GM19395 (cell line): ENCODE measurements around the gene CDH23.

Experiments used
- ATAC-seq: cut with Tn5 transposase; IDR thresholded peaks from one replicate; pipeline ENCODE4 v1.9.1; 2021; ENCODE audit warnings: mild to moderate bottlenecking, moderate library complexity; ENCODE audit not compliant: unreplicated experiment

CDH23 gene

DNA sequence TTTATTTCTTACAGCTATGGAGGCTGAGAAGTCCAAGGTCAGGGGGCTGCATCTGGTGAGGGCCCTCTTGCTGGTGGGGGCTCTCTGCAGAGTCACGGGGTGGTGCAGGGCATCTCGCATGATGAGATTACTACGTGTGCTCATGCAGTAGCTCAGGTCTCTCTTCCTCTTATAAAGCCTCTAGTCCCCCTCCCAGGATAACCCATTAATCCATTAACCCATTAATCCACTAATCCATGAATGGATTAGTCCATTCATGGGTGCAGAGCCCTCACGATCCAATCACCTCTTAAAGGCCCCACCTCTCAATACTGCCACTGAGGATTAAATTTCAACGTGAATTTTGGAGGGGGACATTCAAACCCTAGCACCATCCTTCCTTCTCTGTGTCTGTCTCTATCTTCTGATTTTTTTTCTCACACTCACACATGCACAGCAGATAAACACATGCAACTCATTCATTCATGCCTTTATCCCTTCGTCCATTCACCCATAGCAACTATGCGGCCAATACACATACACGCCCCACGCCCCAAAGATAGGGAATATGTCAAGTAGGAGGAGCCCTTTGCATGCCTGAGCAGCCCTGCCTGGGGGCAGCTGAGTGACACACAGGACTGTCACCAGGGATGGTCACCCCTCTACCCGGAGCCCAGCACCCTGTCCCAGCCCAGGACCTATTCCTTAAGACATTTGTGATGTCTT lies 236.3 kb downstream of the CDH23 start:
- no peak for ATAC-seq

DNA sequence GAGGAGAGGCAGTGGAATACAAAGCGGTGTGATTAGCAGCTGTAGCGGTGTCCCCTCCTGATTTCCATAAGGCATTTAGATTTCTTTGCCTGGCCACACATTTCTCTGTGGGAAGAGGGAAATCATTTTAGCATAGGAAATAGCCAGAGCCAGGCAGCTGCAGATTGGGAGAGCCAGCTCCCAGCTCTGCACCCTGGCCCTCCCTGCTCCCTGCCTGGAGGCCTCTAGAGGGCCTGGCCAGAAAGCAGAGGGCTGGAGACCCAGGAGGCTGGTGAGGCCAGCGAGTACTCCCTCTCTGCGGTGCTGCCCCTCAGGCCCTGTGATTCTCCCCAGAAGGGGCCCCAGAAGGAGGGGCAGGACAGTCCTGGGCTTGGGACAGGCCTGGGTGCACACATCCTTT lies 237.2 kb downstream of the CDH23 start:
- no peak for ATAC-seq

DNA sequence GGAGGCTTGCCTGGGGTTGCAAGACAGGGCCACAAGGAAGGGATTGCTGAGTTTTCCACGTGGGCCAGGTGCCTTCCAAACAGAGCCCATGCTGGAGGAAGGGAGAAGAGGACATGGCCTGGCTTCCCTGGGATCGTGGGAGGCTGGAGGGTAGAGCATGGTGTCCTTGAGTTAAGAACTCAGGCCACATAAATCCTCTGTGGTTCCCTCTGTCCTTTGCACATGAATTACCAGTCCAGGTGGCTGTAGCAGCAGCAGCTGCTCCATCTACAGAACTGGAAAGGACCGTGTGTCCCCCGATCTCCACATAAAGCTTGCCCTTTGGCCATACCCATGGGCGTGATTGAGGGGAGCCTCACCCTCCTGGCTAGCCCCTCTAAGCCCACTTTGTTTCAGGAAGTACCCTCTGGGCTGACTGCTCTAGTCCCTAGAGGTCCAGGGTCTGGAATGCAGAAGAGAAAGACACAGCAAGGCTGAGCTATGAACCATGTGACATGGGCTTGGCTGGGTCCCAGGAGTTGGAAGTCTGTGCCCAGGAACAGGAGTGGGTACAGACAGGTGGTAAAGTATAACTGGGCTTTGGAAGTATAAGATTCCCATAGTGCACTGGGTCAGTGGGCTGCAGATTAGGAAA lies 237.9 kb downstream of the CDH23 start:
- ATAC-seq: no peak

DNA sequence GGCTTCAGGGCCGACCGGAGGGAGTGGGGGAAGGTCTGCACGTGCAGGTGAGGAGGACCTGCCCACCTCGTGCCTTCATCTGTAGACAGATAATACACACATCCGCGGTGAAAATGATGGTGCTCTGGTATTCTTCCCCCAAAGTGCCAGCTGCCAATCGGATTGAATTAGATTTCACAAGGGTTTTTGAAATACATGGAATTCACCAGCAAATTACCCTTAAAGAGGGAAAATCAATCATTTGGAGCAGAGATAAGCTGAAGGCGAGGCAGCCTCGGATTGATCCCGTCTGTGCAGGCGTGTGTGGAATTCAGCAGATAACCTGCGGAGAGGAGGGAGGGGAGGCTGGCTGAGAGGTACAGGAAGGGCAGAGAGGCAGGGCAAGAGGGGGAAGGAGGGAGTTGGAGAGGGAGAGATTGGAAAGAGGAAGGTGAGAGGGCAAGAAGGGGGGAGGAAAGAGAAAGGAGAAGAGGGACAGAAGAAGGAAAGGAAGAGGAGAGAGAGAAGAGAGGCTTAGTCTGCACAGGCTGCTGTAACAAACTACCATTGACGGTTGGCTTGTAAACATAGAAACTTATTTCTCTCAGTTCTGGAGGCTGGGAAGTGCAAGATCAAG lies 238.6 kb downstream of the CDH23 start:
- no peak for ATAC-seq

DNA sequence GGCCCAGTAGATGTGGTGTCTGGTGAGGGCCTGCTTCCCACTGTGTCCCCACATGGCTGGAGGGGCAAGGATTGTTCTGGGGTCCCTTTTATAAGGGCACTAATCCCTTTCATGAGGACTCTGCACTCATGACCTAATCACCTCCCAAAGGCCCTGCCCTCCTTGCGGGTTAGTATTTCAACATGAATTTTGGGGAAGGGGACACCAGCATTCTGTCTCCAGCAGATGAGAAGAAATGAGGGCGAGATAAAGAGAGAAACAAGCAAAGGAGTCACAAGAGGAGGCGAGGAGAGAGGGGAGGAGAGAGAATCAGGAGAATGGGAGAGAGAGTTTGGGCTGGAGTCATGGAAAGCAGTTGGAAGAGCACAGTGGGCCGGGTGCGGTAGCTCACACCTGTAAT lies 239.1 kb downstream of the CDH23 start:
- no peak for ATAC-seq

DNA sequence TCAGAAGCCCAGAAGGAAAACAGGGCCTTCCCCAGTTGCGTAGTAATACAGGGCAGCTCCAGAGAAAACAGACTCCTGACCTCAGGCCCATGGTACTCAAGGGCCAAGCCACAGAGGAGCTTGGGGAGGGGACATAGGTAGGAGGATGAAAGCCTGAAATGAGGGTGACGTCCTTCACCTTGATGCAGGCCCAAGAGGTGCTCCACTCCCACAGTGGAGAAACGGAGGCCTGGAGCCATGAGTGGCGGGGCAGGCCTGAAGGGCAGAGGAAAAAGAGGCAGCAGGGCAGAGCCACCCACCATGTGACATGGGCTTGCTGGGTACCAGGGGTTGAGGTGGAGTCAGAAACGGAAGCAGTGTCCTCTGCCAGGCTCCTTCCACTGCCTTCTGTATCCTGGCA lies 239.9 kb downstream of the CDH23 start:
- ATAC-seq: no peak

DNA sequence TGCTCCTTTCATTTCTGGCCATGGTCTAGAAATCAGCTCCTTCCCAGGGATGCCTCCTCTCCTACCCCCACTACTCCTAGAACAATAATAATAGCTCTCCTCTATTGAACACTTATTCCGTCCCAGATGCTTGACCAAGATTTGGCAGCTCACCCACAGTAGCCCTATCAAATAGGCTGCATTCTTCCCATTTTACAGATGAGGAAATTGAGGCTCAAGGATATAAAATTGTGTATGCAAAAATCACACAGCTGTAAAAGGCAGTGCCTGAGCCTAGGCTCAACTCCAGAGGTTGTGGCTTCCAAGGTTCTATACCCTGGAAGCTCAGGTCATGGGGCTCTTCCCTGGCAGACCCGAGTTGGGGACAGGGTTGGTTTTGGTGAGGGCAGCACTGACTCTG lies 240.6 kb downstream of the CDH23 start:
- no peak for ATAC-seq

DNA sequence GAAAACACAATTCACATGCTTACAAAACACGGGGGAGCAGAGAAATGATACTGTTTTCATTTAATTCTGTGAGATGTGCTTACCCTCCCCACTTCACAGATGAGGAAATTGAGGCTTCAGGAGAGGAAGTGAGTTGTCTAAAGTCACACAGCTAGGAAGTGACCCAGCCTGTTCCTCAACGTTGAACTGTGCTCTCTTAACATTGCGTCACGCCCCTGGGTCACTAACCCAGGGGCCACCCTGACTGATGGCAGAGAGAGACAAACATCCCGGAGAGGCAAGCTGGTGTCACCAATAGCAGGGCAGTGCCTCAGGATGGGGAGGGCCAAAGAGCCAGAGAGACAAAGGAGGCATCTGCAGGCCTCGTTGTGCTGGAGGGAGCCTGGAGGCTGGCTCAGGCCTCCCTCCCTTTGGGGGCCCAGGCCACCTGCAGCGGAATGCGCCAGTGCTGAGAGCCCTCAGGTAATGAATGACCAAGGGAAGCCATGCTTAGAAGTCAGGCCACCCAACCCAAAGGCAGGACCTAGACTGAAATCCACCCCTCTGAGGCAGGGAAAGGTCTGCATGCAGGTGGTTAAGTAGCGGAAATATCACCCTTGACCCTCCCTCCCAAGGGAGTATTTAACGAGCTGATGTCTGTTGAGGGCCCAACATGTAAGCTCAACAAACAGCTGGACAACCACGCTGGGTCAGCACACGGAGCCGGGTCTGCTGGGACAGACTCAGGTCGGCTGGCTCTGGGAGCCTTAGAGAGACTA lies 241.5 kb downstream of the CDH23 start:
- ATAC-seq: no peak

DNA sequence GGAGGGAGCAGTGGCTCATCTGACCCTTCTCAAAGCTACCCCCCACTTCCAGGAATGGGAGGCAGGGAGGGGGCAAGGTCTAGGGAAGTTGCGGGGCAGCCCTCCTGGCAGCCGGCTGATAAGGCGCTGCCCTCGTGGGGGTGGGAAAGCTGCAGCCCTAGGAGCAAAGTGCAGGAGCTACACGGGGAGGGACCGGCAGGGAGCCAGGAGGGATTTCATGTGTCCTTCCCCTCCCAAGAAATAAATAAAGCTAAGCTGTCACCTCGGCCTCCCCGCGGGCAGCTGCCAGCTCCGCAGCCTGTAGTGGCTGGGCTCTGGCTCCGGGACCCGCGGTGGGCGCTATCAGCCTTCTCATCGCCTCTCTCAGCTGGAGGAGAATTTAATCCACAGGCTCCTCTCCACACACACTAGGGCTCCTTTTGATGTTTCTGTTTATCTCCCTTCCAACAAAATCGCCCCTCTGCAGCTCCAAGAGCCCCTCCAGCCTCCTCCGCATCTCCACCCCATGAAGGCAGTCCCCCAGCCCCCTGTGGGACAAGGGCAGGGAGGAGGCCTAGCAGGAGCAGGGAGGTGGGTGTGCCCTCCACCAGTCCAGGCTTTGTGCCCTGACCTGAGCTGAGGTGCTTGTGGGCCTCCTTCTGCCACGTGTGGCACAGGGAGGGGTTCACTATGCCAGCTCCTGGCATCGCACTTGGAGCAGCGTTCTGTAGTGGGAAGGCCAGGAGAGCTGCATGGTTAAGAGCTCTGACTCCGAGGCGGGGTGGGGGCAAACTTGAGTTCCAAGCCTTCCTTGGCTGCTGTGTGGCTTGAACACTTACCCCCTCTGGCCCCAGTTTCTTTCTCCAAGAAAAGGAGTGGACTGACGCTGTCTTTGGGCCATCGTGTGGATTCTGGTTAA lies 242.4 kb downstream of the CDH23 start:
- no peak for ATAC-seq

DNA sequence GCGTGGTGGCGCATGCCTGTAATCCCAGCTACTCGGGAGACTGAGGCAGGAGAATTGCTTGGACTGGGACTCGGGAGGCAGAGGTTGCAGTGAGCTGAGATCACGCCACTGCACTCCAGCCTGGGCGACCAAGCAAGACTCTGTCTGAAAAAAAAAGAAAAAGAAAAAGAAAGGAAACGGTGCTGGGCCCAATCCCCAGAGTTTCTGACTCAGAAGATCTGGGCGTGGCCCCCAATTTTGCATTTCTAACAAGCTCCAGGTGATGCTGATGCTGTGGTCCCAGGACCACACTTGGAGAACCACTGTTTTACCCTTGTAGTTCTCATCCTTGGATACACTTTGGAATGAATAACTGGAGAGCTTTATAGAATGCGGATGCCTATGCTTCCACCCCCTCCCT lies 243.9 kb downstream of the CDH23 start:
- no peak for ATAC-seq

DNA sequence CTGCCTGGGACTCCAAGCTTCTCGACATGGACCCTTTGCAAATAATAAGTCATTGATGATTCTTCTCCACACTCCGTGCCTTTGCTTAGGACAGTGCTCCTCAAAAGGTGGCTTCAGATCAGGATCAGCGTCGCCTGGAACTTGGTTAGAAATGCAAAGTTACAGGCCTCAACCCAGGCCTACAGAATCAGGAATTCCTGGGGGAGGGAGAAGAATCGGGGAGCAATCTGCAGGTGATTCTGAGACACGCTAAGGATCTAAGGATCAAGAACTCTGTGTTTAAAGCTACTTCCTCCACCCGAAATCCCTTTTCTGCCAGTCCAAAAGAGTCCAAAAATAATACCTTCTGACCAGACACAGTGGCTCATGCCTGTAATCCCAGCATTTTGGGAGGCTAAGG lies 244.7 kb downstream of the CDH23 start:
- no peak for ATAC-seq

DNA sequence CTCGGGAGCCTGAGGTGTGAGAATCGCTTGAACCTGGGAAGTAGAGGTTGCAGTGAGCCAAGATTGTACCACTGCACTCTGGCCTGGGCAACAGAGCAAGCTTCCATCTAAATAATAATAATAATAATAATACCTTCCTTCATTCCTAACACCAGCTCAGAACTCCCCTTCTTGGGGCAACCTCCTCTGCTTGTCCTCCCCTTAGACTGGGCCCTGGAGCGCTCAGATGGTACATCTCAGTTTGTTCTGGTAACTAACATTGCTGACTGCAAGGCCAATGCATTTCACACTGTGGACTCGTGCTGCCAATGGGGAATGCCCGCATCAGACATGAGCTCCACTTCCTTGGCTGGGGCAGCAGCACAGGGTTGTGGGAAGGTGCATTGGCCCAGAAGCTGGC lies 245.3 kb downstream of the CDH23 start:
- ATAC-seq: no peak

DNA sequence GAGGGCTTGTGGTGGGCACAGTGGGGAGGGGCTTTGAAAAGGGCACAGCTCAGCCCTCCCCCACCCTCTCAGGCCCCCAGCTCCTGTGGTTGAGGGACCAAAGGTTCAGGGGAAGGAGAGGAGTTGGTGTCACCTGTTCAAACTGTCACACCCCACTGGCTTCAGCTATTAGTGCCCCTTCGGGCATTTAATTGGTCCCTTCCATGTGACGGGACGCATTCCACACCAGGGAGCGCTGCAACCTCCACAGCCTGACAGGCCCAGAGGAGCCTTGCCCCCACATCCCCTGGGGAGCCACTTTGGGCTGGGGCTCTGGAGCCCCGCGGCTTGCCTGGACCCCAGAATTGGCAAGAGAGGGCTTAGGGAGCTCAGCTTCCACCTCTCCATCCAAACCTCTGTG lies 247.2 kb downstream of the CDH23 start:
- ATAC-seq: no peak

DNA sequence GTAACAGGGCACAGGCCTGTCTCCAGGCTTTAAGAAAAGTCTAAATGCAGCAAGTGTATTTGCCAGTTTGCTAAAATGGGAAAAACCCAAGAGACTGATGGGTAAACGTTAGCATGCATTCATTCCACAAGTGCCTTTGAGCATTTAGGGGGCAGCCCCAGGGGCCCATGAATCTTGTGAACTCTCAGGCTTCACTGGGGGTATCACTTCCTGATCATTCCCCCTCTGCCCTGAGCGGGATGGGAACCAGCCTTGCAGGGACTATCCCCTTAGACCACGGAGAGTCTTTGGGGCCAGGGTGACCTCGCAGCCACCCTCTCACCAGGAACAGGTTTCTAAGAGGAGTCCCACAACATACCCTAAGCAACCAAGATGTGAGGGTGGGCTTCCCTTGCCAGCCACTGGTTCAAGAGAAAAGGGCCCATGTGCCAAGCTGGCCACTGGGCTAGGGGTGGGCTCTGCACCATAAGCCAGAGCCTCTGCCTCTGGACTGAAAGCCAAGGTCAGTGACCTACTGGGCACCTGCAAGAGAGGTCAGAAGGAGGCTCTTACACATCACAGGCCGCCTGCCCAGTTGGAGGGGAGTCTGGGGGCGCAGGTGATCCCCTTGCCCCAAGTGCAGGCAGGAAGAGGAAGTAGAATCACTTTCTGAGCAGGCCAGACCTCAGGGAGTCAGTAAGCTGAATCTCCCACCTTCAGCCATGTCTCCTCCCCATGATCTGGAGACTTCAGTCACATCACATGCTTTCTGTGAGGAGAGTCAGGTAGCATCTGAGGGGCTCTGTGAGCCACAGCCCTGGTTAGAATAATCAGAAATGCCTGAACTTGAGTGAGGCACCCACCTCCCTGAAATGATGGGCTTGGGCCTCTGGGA lies 247.8 kb downstream of the CDH23 start:
- no peak for ATAC-seq

DNA sequence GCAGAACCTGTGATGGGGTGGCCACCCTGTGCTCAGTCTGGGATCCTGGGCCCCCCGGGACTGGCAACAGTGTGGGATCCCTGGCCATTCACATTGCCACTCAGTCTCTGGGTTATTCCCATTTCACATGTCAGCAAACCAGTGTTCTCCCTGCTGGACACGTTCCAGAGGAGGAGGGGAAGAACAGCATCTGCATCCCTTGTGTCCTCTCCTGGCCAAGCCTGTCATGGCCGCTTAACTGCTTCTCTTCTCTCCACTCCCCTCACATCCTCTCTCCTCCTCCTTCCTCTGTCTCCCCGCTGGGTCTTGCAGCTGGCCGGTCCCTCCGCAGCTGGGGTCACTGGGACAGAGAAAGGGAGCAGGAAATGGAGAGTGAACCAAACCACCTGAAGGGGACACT lies 248.5 kb downstream of the CDH23 start:
- ATAC-seq: no peak

DNA sequence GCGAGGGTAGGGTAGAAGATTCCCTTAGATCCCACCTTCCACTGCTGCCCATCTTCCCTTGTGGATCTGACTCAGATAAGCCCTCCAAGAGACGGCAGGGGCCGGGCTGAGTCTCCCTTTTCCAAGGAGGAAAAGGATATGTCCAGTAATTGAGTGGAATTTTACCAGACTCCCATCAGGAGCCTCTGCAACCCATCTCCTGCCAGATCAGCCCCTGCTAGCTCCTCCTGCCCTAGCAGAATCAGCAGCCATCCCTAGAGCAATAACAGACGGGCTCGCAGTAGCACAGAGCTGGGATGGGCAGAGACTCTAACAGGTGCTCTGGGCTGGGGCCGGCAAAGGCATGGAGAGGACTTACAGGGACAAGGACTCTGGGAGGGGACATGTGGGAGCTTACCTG lies 249.3 kb downstream of the CDH23 start:
- no peak for ATAC-seq

DNA sequence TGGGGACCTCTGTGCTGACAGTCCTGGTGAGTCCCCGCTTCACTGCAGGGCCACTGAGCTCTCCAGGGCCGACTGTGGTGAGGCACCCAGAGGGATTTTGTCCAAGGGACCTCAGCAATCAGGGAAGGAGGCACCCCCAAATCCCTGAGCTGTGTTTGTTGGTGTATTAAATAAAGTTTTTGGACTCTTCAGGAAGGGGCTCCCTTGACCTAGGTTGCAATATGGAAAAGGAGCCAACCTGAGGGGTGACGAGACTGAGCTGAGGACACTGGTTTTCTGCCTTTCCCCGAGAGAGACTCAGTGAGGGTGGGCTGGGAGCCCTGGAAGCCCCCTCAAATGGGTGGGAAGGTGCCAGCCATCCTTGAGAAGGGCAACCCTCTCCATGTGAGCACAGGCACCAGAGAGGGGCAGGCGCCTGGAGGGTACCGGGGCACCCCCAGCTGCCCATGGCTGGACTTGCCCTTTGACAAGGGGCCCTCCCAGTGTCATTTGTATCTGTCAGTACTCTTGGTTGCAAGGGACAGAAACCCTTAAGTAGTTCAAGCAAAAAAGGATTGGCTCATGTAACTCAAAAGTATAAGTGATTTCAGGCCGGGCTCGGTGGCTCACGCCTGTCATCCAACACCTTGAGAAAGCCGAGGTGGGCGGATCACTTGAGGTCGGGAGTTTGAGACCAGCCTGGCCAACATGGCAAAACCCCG lies 250.0 kb downstream of the CDH23 start:
- no peak for ATAC-seq

DNA sequence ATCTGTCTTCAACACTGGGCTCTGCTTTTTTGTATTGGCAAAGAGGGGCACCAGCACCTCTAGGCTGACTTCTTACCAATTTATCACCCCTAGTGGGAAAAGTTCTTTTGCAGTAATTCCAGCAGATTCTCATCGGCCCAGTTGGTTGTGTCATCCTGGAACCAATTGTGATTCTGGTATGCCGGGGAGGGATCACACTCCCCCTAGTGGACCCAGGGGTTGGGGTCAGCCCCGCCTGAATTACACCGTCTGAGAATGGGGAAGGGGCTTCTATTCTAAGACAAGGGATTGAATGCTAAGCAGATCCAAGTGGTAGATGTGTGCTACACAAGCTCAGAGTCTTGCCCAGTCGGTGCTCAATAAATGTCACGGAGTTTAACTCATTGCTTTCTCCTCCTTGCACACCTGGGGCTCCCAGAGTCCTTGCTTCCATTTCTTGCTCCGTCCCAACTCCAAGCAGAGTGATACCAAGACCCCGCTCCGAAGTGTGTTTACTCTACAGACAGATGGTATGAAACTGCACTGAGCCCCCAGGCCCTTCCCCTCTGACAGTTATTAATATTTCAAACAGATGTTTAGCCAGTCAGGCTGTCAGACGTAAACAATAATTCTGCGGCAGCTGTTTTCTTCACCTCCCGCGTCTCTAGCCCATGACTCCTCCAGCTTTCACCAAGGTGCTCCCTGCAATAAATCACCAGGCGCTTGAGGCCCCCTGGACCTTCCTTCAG lies 251.0 kb downstream of the CDH23 start:
- ATAC-seq: no peak
